GM12878 (cell line): Measurements from ENCODE around the gene PAM. TPM values are rescaled to one million over a fixed set of nuclear protein-coding genes. Genes with fewer than 3 reads are reported as not detected.

ENCODE experiments used
- ATAC-seq: fragments of 200-7000 bp; cut with Tn5 transposase; 3 replicates; pipeline ENCODE4 v1.9.1; 2020; ENCODE audit warnings: mild to moderate bottlenecking, moderate library complexity
- BruUV-seq: library from RNA; stranded (reverse); fragments of 400-500 nt; replicated peaks from 2 replicates; lab custom pipeline; 2021; lab: Mats Ljungman, UMichigan
- CTCF ChIA-PET: fragments of 300-600 bp; sonication (Branson Sonifier 250); formaldehyde crosslinking; extraction: SDS; loops from one replicate; lab custom pipeline; 2021; ENCODE audit warnings: inconsistent platforms; lab: Yijun Ruan, JAX
- POLR2A ChIA-PET: fragments of 350-600 bp; formaldehyde crosslinking; extraction: SDS; loops from one replicate; lab custom pipeline; 2021; ENCODE audit warnings: inconsistent platforms; lab: Charles Lee
- RAD21 ChIA-PET: fragments of 300-600 bp; sonication (Branson Sonifier 250); formaldehyde crosslinking; loops from one replicate; lab custom pipeline; 2023; ENCODE audit warnings: antibody characterized with exemption; ENCODE audit not compliant: unreplicated experiment; lab: Charles Lee
- SMC1A ChIA-PET: fragments of 300-600 bp; sonication (Branson Sonifier 250); formaldehyde crosslinking; loops from one replicate; lab custom pipeline; 2023; ENCODE audit not compliant: unreplicated experiment, uncharacterized antibody; lab: Charles Lee
- DNase-seq: peaks from one replicate; pipeline ENCODE4 v3.0.0-alpha.2; 2011; ENCODE audit warnings: low read depth, low spot score
- FAIRE-seq: peaks from 3 replicates; lab custom pipeline; 2011; peaks lifted over from hg19 to GRCh38; lab: Jason Lieb, UNC
- H2AFZ ChIP-seq: 2 replicates; pipeline ENCODE4 v1.6.0; 2011; ENCODE audit warnings: low read depth, low read length, control low read depth; ENCODE audit not compliant: control insufficient read depth
- H3K27ac ChIP-seq: 2 replicates; pipeline ENCODE4 v1.5.1; 2011; ENCODE audit warnings: control low read depth; ENCODE audit not compliant: control insufficient read depth, insufficient read depth
- H3K27me3 ChIP-seq, 2 experiments: replicated peaks in 1 of 2; 2 replicates each; pipeline versions ENCODE4 v1.6.0 to v1.6.1; 2011; ENCODE audit warnings: low read length in 1 of 2; ENCODE audit not compliant: control insufficient read depth in 2 of 2, insufficient read depth in 2 of 2
- H3K36me3 ChIP-seq, 2 experiments: 2 replicates each; pipeline ENCODE4 v1.5.1; 2011; ENCODE audit warnings: low read length in 1 of 2; ENCODE audit not compliant: control insufficient read depth in 2 of 2, insufficient read depth in 2 of 2
- H3K4me1 ChIP-seq: 2 replicates; pipeline ENCODE4 v1.6.1; 2011; ENCODE audit warnings: mild to moderate bottlenecking, low read length, moderate library complexity, mixed read lengths; ENCODE audit not compliant: control insufficient read depth, insufficient read depth
- H3K4me2 ChIP-seq: 2 replicates; pipeline ENCODE4 v1.6.0; 2011; ENCODE audit warnings: control low read depth; ENCODE audit not compliant: control insufficient read depth, insufficient read depth
- H3K4me3 ChIP-seq: fragments of 200-600 bp; sonication (generic); 2 replicates; pipeline ENCODE4 v1.5.1; 2016
- H3K79me2 ChIP-seq: 2 replicates; pipeline ENCODE4 v1.6.0; 2011; ENCODE audit warnings: low read length; ENCODE audit not compliant: control insufficient read depth, insufficient read depth
- H3K9ac ChIP-seq: 2 replicates; pipeline ENCODE4 v1.8.0; 2011; ENCODE audit warnings: low read length, control low read depth, mixed read lengths; ENCODE audit not compliant: control insufficient read depth, insufficient read depth
- H3K9me3 ChIP-seq: replicated peaks from 3 replicates; pipeline ENCODE4 v1.5.1; 2011; ENCODE audit warnings: mild to moderate bottlenecking, low read length; ENCODE audit not compliant: control insufficient read depth, insufficient read depth
- H4K20me1 ChIP-seq: 2 replicates; pipeline ENCODE4 v1.6.0; 2011; ENCODE audit not compliant: control insufficient read depth, insufficient read depth
- SIN3A ChIP-seq: IDR thresholded peaks from 2 replicates; pipeline ENCODE4 v1.6.1; 2012; ENCODE audit warnings: low read depth, low read length, improper control_type of control experiment
- STAT1 ChIP-seq: fragments of 450-650 bp; conservative IDR thresholded peaks from 2 replicates; pipeline ENCODE4 v1.6.1; 2014; ENCODE audit warnings: antibody characterized with exemption, mild to moderate bottlenecking
- TBL1XR1 ChIP-seq: IDR thresholded peaks from 2 replicates; pipeline ENCODE4 v1.6.1; 2012; ENCODE audit warnings: low read depth, low read length, improper control_type of control experiment
- WRNIP1 ChIP-seq: IDR thresholded peaks from 2 replicates; pipeline ENCODE4 v1.6.1; 2011; ENCODE audit warnings: low read depth, low read length, improper control_type of control experiment, borderline replicate concordance
- YBX1 ChIP-seq: fragments of 450-650 bp; IDR thresholded peaks from 2 replicates; pipeline ENCODE4 v1.6.1; 2016; ENCODE audit warnings: antibody characterized with exemption
- WGBS: methylation state at CpG from one replicate; pipeline ENCODE4 v1.1.6; 2016; ENCODE audit warnings: low lambda C conversion rate; ENCODE audit not compliant: insufficient replicate concordance, insufficient coverage; ENCODE audit errors: missing lambda C conversion rate; 5-methylcytosine and 5-hydroxymethylcytosine counted together
- in situ Hi-C: fragments of 300-500 bp; cut with MboI; formaldehyde crosslinking; loops from 9 replicates; pipeline ENCODE4 v1.14.3; 2018; ENCODE audit warnings: mixed read lengths
- intact Hi-C: fragments of 100-400 bp; cut with micrococcal nuclease; formaldehyde crosslinking; loops from one replicate; pipeline ENCODE4 v1.14.2; 2022; ENCODE audit not compliant: unreplicated experiment
- polyA plus RNA-seq, 11 experiments: library from polyadenylated mRNA; depleted of rRNA in 4 of 11; unstranded in 6 of 11; stranded (reverse) in 5 of 11; fragments of >200 nt; fragmentation: Nextera tagmentation in 4 of 11; fragmentation: Illumina TruSeq in 1 of 11; extraction: Ambion mirVana in 4 of 11; extraction: Trizol in 1 of 11; gene quantifications; 1 replicate in 1 of 11; 2 replicates in 10 of 11; pipeline versions ENCODE4 v1.2.1 to v1.2.3, GENCODE V29; 2011 to 2016; ENCODE audit warnings: inconsistent platforms in 2 of 11, missing spikeins in 2 of 11, low read depth in 1 of 11
- total RNA-seq, 4 experiments: library from RNA; depleted of rRNA in 3 of 4; stranded (reverse); fragments of >200 nt in 3 of 4; fragmentation: Illumina TruSeq in 1 of 4; extraction: Trizol in 1 of 4; gene quantifications; 2 replicates each; pipeline versions ENCODE4 v1.2.1 to v1.2.3, GENCODE V29; 2013 to 2021
- TF ChIP-seq, protein P1 (sequence below): fragments of 450-650 bp; IDR thresholded peaks from 2 replicates; pipeline ENCODE4 v1.6.1; 2016; ENCODE audit warnings: mild to moderate bottlenecking
- TF ChIP-seq, protein P2 (sequence below): IDR thresholded peaks from 2 replicates; pipeline ENCODE4 v1.6.1; 2011; ENCODE audit warnings: low read depth, mild to moderate bottlenecking, low read length, moderate library complexity, borderline replicate concordance; ENCODE audit errors: extremely low read depth
- TF ChIP-seq, protein P3 (sequence below): fragments of 450-650 bp; formaldehyde crosslinking; IDR thresholded peaks from 2 replicates; pipeline ENCODE4 v1.5.0; 2022; ENCODE audit warnings: mild to moderate bottlenecking, missing genetic modification characterization
- TF ChIP-seq, protein P4 (sequence below): IDR thresholded peaks from 2 replicates; pipeline ENCODE4 v1.6.1; 2012; ENCODE audit warnings: low read depth, low read length, improper control_type of control experiment

PAM gene
- total and polyA plus RNA-seq, 10 of the 15 experiments (the other 5 are each of a cell fraction or from before 2014, with no cell fraction given), result 5.5 to 72.5 (median 15.4) TPM

DNA sequence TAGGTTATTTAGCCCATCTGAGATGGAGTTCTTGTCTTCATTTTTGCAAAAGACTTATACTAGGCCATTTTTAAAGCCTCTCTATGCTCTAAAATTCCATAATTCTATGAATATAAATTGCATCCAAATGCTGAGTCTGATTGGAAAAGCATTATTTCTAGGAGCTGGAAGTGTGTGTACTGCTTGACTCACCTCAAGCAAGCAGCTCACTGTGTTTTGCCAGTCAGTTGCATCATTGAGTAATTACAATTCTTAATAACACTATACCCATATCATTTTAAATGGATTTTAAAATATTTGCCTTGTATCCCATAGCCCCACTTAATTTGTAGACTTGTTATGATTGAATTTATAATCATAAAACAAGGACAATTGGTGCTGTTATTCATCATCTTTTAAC lies 161.0 kb downstream of the PAM start (continued):
- TF ChIP-seq, protein P1, sequence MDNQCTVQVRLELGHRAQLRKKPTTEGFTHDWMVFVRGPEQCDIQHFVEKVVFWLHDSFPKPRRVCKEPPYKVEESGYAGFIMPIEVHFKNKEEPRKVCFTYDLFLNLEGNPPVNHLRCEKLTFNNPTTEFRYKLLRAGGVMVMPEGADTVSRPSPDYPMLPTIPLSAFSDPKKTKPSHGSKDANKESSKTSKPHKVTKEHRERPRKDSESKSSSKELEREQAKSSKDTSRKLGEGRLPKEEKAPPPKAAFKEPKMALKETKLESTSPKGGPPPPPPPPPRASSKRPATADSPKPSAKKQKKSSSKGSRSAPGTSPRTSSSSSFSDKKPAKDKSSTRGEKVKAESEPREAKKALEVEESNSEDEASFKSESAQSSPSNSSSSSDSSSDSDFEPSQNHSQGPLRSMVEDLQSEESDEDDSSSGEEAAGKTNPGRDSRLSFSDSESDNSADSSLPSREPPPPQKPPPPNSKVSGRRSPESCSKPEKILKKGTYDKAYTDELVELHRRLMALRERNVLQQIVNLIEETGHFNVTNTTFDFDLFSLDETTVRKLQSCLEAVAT, result no peak
- TF ChIP-seq, protein P2, sequence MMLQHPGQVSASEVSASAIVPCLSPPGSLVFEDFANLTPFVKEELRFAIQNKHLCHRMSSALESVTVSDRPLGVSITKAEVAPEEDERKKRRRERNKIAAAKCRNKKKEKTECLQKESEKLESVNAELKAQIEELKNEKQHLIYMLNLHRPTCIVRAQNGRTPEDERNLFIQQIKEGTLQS, result no peak
- TF ChIP-seq, all 136 proteins: peak for 0

DNA sequence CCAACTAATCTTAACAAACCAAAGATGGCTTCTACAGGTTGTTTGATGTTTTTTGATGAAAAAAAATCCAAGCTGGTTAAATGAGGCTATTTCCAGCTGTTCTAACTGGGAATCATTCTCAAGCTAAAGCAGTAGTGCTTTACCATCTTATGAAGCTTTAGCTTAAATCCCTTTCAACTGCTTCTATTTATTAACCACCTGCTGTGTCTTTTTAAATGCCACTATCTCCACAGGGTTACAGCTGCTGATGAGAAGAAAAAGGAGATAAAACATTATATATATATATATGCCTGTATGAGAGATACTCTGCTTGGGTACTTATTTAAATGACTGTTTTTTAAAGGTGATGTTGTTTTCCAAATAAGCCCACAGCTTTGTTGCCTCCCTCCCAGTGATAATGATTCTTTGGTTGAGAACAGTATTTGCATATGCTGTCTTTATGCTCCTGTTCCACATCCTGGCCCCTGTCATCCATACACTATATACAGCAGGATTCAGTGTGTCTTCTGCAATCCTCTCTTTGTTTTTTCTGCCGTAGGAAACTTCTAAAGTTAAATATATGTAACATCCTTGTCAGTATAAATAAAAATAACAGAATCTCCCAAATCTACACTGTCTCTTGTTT lies 164.0 kb downstream of the PAM start:
- ChIA-PET SMC1A (interaction anchor here (0.6 to 1.6 kb wide), 6 partner anchors 11 to 219 kb away, joined by 3 to 9 read pairs (median 3); no protein-coding TSS in a partner anchor), RAD21 (interaction anchor here (0.6 kb wide), 1 partner anchor 126 kb away, joined by 4 read pairs; no protein-coding TSS in a partner anchor), POLR2A (no interaction called here), CTCF (interaction anchor here (0.8 to 1.3 kb wide), 4 partner anchors 30 to 238 kb away, joined by 3 to 4 read pairs (median 3); no protein-coding TSS in a partner anchor)
- Histone ChIP-seq H4K20me1 (no peaks in the 10 kb centered on the region), H3K27ac (no peak overlapping the region), H3K4me2 (no peak overlapping the region), H3K79me2 (no peaks in the 10 kb centered on the region), H3K9me3 (no peaks in the 10 kb centered on the region), H3K4me1 (no peaks in the 10 kb centered on the region), H3K36me3 (peaks cover 0 to 2% of the 10 kb centered on the region in 2 experiments; a peak in 1 of 4 replicates), H2AFZ (no peak overlapping the region), H3K4me3 (no peak overlapping the region), H3K9ac (no peak overlapping the region), H3K27me3 (no peaks in the 10 kb centered on the region)
- DNase-seq (no peak), FAIRE-seq (no peak), ATAC-seq (no peak)
- in situ Hi-C loops, result no loop called here
- WGBS, result 91% methylated on average over 1 of the region's 1 CpG
- BruUV-seq, result no TSS peak
- intact Hi-C loops, result no loop called here
- TF ChIP-seq, protein P3, sequence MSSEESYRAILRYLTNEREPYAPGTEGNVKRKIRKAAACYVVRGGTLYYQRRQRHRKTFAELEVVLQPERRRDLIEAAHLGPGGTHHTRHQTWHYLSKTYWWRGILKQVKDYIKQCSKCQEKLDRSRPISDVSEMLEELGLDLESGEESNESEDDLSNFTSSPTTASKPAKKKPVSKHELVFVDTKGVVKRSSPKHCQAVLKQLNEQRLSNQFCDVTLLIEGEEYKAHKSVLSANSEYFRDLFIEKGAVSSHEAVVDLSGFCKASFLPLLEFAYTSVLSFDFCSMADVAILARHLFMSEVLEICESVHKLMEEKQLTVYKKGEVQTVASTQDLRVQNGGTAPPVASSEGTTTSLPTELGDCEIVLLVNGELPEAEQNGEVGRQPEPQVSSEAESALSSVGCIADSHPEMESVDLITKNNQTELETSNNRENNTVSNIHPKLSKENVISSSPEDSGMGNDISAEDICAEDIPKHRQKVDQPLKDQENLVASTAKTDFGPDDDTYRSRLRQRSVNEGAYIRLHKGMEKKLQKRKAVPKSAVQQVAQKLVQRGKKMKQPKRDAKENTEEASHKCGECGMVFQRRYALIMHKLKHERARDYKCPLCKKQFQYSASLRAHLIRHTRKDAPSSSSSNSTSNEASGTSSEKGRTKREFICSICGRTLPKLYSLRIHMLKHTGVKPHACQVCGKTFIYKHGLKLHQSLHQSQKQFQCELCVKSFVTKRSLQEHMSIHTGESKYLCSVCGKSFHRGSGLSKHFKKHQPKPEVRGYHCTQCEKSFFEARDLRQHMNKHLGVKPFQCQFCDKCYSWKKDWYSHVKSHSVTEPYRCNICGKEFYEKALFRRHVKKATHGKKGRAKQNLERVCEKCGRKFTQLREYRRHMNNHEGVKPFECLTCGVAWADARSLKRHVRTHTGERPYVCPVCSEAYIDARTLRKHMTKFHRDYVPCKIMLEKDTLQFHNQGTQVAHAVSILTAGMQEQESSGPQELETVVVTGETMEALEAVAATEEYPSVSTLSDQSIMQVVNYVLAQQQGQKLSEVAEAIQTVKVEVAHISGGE, result no peak
- TF ChIP-seq YBX1 (no peak), WRNIP1 (no peak), SIN3A (no peak), TBL1XR1 (no peak), STAT1 (no peak)
- TF ChIP-seq, protein P4, sequence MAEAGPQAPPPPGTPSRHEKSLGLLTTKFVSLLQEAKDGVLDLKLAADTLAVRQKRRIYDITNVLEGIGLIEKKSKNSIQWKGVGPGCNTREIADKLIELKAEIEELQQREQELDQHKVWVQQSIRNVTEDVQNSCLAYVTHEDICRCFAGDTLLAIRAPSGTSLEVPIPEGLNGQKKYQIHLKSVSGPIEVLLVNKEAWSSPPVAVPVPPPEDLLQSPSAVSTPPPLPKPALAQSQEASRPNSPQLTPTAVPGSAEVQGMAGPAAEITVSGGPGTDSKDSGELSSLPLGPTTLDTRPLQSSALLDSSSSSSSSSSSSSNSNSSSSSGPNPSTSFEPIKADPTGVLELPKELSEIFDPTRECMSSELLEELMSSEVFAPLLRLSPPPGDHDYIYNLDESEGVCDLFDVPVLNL, result no peak
- TF ChIP-seq, protein P1, result no peak
